GM12878 (cell line): ENCODE results near the gene CDR2L.

Experiments used
- CBFB ChIP-seq: IDR thresholded peaks from 2 replicates; pipeline ENCODE4 v1.6.1; 2016; ENCODE audit warnings: antibody characterized with exemption, low read depth
- CHD2 ChIP-seq: IDR thresholded peaks from 2 replicates; pipeline ENCODE4 v1.6.1; 2011; ENCODE audit warnings: low read depth, low read length, improper control_type of control experiment, borderline replicate concordance
- DPF2 ChIP-seq: fragments of 450-650 bp; IDR thresholded peaks from 2 replicates; pipeline ENCODE4 v1.6.1; 2017; ENCODE audit warnings: mild to moderate bottlenecking
- HDAC2 ChIP-seq: fragments of 200-600 bp; sonication (generic); IDR thresholded peaks from 2 replicates; pipeline ENCODE4 v1.6.1; 2017
- JUNB ChIP-seq: IDR thresholded peaks from 2 replicates; pipeline ENCODE4 v1.6.1; 2016; ENCODE audit warnings: antibody characterized with exemption, mild to moderate bottlenecking
- NFYB ChIP-seq: IDR thresholded peaks from 2 replicates; pipeline ENCODE4 v1.6.1; 2011; ENCODE audit warnings: low read depth, mild to moderate bottlenecking, low read length, improper control_type of control experiment, moderate library complexity; ENCODE audit not compliant: insufficient read depth
- POLR2A ChIP-seq: IDR thresholded peaks from 2 replicates; pipeline ENCODE4 v1.6.1; 2011; ENCODE audit warnings: low read depth, mild to moderate bottlenecking, low read length
- POU2F2 ChIP-seq: IDR thresholded peaks from 3 replicates; pipeline ENCODE4 v1.6.1; 2011; ENCODE audit warnings: low read depth, mild to moderate bottlenecking, low read length, borderline replicate concordance
- REST ChIP-seq: IDR thresholded peaks from 2 replicates; pipeline ENCODE4 v1.6.1; 2012; ENCODE audit warnings: mild to moderate bottlenecking, low read depth, low read length
- SP1 ChIP-seq: IDR thresholded peaks from one replicate; pipeline ENCODE4 v1.6.1; 2011; ENCODE audit warnings: low read depth, low read length
- TCF12 ChIP-seq: IDR thresholded peaks from 2 replicates; pipeline ENCODE4 v1.6.1; 2011; ENCODE audit warnings: low read depth, mild to moderate bottlenecking, low read length
- TF ChIP-seq, protein P1 (sequence below): IDR thresholded peaks from 2 replicates; pipeline ENCODE4 v1.6.1; 2011; ENCODE audit warnings: borderline replicate concordance, low read depth, mild to moderate bottlenecking, moderate library complexity, mixed read lengths, low read length; ENCODE audit not compliant: insufficient read depth; ENCODE audit errors: extremely low read length
- TF ChIP-seq, protein P2 (sequence below), 3 experiments: IDR thresholded peaks in 2 of 3; conservative IDR thresholded peaks in 1 of 3; 2 replicates each; pipeline ENCODE4 v1.5.1; 2011; ENCODE audit warnings: low read depth in 3 of 3, low read length in 3 of 3, mild to moderate bottlenecking in 3 of 3, control low read depth in 2 of 3, moderate library complexity in 2 of 3, inconsistent platforms in 1 of 3, mixed read lengths in 1 of 3; ENCODE audit not compliant: control insufficient read depth in 2 of 3, insufficient read depth in 1 of 3; ENCODE audit errors: extremely low read depth in 1 of 3
- TF ChIP-seq, protein P3 (sequence below): IDR thresholded peaks from 2 replicates; pipeline ENCODE4 v1.6.1; 2012; ENCODE audit warnings: low read depth, low read length, improper control_type of control experiment

- TF ChIP-seq CBFB (no peak), HDAC2 (no peak), NFYB (no peak), REST (no peak), JUNB (no peak), POU2F2 (no peak), POLR2A (no peak), CHD2 (no peak), TCF12 (no peak), SP1 (no peak), DPF2 (no peak)
- TF ChIP-seq, protein P1, sequence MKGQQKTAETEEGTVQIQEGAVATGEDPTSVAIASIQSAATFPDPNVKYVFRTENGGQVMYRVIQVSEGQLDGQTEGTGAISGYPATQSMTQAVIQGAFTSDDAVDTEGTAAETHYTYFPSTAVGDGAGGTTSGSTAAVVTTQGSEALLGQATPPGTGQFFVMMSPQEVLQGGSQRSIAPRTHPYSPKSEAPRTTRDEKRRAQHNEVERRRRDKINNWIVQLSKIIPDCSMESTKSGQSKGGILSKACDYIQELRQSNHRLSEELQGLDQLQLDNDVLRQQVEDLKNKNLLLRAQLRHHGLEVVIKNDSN = no peak
- TF ChIP-seq, protein P2, sequence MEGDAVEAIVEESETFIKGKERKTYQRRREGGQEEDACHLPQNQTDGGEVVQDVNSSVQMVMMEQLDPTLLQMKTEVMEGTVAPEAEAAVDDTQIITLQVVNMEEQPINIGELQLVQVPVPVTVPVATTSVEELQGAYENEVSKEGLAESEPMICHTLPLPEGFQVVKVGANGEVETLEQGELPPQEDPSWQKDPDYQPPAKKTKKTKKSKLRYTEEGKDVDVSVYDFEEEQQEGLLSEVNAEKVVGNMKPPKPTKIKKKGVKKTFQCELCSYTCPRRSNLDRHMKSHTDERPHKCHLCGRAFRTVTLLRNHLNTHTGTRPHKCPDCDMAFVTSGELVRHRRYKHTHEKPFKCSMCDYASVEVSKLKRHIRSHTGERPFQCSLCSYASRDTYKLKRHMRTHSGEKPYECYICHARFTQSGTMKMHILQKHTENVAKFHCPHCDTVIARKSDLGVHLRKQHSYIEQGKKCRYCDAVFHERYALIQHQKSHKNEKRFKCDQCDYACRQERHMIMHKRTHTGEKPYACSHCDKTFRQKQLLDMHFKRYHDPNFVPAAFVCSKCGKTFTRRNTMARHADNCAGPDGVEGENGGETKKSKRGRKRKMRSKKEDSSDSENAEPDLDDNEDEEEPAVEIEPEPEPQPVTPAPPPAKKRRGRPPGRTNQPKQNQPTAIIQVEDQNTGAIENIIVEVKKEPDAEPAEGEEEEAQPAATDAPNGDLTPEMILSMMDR (IDR thresholded peaks at IDR 0.05 in 2 of 3, conservative IDR thresholded peaks at IDR 0.05 in 1 of 3; ENCODE audit: control insufficient read depth in 2 of 3, extremely low read depth in 1 of 3, insufficient read depth in 1 of 3, low read depth in 3 of 3, low read length in 3 of 3) = no peak
- TF ChIP-seq, protein P3, sequence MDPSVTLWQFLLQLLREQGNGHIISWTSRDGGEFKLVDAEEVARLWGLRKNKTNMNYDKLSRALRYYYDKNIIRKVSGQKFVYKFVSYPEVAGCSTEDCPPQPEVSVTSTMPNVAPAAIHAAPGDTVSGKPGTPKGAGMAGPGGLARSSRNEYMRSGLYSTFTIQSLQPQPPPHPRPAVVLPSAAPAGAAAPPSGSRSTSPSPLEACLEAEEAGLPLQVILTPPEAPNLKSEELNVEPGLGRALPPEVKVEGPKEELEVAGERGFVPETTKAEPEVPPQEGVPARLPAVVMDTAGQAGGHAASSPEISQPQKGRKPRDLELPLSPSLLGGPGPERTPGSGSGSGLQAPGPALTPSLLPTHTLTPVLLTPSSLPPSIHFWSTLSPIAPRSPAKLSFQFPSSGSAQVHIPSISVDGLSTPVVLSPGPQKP = no peak
Observed at GRCh38 chr17:74998783-74999182, 11.4 kb downstream of the CDR2L start.
